Measurements from ENCODE around the gene ELP6.

DNA sequence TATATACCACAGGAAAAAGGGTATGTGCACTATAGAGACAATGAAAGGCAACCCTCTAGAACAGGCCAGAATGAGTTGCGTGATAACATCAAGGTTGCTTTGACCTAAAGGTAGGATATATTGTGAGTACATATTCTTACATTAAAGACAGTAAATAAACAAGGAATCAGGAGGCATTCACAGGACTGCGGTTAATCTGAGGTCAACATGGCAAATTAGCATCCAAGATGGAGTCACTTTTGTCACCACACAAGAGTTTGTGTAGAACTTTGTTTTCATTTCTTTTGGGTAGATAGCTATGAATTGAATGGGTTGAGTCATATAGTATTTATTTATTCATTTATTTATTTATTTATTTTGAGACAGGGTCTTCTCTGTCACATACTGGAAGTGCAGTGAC is 26.2 kb downstream of the ELP6 start:
- TF ChIP-seq ELF1 (IDR thresholded peaks at IDR 0.05) (no peak), TEAD4 (IDR thresholded peaks at IDR 0.05; ENCODE audit: borderline replicate concordance, insufficient read depth) (no peak), EP300 (IDR thresholded peaks at IDR 0.05; ENCODE audit: borderline replicate concordance in 1 of 2, low read depth in 1 of 2, low read length in 1 of 2) (no peak), RAD21 (IDR thresholded peaks at IDR 0.05; ENCODE audit: low read length) (no peak), RFX5 (IDR thresholded peaks at IDR 0.05; ENCODE audit: low read length) (no peak)
- TF ChIP-seq, protein P1, sequence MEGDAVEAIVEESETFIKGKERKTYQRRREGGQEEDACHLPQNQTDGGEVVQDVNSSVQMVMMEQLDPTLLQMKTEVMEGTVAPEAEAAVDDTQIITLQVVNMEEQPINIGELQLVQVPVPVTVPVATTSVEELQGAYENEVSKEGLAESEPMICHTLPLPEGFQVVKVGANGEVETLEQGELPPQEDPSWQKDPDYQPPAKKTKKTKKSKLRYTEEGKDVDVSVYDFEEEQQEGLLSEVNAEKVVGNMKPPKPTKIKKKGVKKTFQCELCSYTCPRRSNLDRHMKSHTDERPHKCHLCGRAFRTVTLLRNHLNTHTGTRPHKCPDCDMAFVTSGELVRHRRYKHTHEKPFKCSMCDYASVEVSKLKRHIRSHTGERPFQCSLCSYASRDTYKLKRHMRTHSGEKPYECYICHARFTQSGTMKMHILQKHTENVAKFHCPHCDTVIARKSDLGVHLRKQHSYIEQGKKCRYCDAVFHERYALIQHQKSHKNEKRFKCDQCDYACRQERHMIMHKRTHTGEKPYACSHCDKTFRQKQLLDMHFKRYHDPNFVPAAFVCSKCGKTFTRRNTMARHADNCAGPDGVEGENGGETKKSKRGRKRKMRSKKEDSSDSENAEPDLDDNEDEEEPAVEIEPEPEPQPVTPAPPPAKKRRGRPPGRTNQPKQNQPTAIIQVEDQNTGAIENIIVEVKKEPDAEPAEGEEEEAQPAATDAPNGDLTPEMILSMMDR (IDR thresholded peaks at IDR 0.05) = no peak
